NCI-H748 (cell line): ENCODE results near the gene TRIP12.
A peak's percentile ranks its signal among the peaks of the same experiment; 100 is the strongest.
"Not testable (repeated sequence)": the region's sequence is repeated elsewhere in the genome, so short reads cannot be mapped to it uniquely, and the experiment has no call there.

ENCODE experiments used
- DNase-seq: peaks from one replicate; lab custom pipeline; 2025; ENCODE audit not compliant: unreplicated experiment; lab: John Stamatoyannopoulos, UW

TRIP12 gene

DNA sequence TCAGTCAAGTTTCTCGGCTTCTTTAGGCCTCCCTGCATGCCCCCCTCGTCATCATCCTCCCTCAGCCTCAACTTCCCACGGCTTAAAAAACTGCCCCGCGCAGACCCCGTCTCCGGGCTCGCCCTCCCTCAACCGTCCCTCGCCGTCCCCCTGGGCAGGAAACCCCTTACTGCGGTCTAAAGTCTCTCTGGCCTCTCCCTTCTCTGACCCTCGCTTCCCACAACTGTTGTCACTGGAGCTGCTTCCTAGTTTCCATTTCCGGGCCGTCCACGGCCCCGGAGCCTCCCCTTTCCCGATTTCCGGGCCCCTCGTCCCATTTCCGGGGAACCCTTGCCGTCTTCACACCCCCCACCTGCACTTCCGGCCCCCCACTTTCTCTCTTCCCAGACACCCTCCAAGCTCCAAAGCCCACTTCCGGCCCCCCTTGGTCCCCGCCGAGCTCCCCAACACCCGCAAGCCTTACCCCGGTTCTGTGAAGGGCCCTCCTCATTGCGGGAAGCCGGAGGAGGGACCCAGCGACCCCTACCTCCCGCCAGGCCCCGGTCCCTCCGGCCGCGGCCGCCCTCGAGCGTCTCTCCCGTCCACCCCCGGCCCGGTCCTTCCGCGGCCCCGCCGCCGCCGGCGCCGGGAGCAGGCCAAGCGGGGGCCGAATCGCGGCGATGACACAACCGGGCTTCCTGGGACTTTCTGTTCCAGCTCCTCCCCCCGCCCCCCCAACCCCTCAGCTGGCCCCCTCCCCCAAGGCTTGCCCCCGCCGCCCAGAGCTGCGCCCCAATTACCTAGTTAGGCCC is 513 bp downstream of the TRIP12 start:
- DNase-seq, result peak; percentile 74

- DNase-seq, result peak; percentile 25
Observed at GRCh38 chr2:229920011-229920641, 1.7 kb downstream of the TRIP12 start.

GRCh38 chr2:229917793-229918192 is 4.0 kb downstream of the TRIP12 start:
- DNase-seq, result no peak

- DNase-seq, result no peak
Observed at GRCh38 chr2:229914171-229914570, 7.6 kb downstream of the TRIP12 start.

DNA sequence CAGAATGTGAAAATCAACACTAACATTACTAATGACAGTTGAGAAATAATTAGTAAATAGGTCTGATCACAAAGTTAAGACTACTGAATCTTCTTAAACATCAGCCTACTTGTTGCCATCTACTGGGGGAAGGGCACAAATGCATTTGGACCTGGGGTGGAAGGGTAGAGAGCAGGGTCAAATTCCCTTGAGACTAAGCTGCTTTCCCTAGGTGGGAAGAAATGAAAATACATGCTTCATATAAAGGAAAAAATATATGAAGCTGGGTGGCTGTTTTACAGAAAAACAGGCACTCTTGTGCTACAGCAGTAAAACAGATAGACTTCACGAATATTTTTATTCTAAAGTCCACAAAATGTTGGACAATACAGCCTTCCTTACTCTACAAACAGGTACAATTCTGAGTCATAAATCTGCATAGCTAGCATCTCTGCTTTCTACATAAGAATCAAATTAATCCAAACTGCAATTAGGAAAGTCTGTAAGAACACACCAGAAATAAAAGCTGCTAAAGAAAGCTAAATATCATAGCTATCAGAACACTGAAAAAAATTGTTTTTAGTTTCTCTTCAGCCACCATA is 10.9 kb downstream of the TRIP12 start:
- no peak for DNase-seq

GRCh38 chr2:229910147-229910831 is 11.5 kb downstream of the TRIP12 start:
- DNase-seq, result no peak

GRCh38 chr2:229909090-229909489 is 12.7 kb downstream of the TRIP12 start:
- DNase-seq, result no peak

DNA sequence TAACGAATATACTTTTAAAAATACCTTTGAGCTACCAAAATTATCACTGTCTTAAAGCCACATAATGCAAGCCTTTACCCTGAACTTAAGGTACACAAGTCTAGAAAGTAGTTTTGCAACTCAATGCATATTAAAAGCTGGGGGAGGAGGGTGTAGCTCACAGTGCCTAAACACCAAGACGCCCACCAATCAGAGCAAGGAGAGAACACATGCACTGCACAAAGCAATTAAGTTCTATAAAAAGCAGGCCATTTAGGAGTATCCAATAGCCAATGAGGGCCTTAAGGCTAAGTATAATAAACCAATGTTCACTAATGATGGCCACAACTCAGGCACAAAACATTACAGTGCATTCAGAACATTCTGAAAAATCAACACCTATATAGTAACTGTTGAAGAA is 16.2 kb downstream of the TRIP12 start:
- DNase-seq, result no peak

GRCh38 chr2:229903037-229903436 is 18.8 kb downstream of the TRIP12 start:
- DNase-seq, result no peak

- DNase-seq, result no peak
Observed at GRCh38 chr2:229901819-229902218, 20.0 kb downstream of the TRIP12 start.

DNA sequence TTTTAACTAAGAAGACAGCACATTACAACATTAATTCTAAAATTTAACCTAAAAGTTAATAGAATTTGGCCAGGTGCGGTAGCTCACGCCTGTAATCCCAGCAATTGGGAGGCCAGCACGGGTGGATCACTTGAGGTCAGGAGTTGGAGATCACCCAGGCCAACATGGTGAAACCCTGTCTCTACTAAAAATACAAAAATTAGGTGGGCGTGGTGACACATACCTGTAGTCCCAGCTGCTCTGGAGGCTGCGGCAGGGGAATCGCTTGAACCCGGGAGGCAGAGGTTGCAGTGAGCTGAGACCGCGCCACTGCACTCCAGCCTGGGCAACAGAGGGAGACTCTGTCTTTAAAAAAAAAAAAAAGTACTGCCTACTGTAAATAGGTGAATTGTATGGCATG is 21.3 kb downstream of the TRIP12 start:
- DNase-seq, result not testable (repeated sequence)

DNA sequence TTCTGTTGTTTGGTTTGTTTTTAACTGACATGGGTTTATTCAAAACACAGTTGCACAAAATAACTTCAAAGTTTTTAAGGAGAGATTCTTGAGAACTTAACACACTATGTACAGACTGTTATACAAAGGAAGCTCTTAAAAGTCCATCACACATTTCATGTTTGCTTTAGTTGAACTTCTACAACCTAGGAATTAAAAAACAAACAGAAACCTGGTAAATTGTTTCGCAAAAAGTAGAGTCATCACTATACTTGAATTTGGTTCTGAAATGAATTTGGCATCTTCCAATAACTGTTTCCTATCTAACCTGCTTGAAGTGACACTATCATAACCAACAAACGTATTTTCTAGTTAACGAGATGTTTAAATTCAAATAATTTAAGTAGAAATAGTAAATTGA is 21.8 kb downstream of the TRIP12 start:
- no peak for DNase-seq

- no peak for DNase-seq
Observed at GRCh38 chr2:229899604-229900003, 22.2 kb downstream of the TRIP12 start.

DNA sequence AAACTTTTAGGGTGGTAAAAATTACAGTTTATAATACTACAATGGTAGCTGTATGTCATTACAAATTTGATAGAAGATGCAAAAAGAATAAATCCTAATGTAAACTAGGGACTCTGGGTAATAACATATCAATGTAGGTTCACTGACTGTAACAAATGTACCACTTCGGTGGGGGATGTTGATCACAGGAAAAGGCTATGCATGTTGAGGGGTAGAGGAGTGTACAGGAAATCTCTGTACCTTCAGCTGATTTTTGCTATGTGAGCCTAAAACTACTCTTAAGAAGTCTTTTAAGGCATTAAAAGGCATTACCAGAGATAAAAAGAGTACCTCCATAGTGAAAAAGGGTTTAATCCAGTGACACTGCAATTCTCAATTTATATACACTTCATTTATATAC is 25.0 kb downstream of the TRIP12 start:
- no peak for DNase-seq

- no peak for DNase-seq
Observed at GRCh38 chr2:229889023-229889422, 32.8 kb downstream of the TRIP12 start.

DNA sequence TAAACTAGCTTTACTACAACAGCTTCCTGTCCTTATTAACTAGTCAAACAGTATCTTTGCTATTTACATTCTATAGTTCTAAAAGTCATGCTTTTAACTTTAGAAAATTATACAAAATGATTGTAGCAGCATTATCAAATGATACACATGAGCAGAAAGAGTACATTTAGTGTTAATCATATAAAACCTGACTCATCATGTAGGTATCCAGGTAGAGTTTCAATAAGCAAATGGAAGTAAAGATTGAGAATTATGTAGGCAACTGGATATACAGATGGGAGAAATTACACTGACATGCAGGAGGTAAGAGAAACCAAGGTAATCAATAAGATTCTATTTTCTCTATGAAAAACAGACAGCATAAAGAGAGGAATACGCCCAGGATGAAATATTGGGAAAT is 33.8 kb downstream of the TRIP12 start:
- DNase-seq, result no peak

DNA sequence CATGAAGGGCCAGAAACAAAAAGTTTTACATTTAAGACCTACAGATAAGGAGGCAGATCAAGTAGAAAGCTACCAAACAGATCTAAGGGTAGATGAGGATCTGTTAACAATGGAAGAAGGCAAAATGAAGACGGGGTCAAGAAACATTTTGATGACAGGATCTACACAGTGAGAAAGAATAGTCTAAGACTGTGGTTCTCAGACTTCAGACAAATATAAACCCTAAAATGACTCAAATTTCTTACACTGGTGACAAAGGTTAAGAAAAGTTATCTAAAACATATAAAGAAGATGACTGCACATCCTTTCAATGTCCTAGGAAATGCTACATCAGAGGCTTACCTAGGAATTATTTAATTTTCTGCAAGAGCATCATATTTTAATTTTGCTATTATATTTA is 34.4 kb downstream of the TRIP12 start:
- DNase-seq, result no peak

DNA sequence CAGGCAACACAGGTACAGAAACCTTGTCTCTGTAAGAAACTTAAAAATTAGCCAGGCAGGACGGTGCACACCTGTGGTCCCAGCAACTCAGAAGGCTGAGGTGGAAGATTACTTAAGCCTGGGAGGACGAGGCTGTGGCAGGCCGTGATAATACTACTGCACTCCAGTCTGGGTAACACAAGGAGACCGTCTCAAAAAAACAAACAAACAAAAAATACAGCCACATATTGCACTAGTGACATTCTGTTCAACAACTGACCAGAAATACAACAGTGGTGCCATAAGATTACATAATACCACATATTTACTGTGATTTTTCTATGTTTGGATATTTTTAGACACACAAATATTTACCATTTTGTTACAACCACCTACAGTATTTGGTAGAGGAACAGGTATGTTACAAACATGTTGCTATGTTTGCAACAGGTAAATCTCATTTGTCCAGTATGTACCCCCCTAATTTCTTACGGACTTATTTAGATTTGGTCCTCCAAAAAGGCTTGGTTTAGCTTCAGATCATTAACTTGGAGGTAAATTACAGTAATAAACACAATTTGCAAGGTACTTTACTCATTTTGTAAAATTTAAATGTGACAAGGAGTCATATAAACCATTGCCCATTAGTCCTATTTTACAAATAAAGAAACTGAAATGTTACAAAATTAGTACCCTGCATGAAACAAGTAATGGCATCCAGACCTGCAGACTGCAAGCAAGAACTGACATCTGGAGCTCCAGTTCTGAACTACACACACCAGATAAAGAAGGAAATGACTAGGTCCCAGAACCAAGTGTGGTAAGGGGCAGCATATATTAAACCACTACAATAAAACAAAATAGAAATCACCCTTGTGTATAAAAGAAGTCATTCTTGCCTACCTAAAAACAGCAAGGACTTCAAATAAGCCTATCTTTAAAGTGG is 36.8 kb downstream of the TRIP12 start:
- no peak for DNase-seq

- no peak for DNase-seq
Observed at GRCh38 chr2:229882583-229882982, 39.2 kb downstream of the TRIP12 start.

DNA sequence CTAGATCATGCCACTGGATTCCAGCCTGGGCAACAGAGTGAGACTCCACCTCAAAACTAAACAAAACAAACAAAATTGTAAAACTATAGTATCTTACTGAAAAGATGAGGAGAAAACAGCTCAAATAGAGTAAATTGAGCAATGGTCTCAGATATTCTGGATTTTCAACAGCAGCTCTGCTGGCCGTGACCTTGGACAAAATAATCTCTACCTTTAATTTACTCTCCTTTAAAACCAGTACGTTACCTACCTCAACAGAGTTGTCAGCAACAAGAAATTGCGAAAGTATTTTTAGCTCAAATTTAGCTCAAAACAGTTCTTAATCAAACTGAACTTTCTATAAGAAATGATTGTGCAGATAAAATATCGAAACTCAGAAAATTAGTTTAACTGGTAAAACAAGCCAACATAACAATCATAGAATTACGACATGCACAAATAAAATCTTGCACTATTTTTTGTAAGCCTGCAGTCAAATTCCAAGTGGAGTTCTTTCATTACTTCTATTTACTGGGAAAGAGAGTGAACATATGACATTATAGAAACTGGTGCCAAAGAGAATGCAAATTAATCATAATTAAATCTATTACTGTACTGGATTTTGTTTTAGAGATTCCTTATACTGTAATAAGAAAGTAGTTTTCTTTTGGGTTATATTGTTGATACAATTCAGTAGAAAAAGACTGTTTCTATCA is 40.8 kb downstream of the TRIP12 start:
- no peak for DNase-seq
